WI38 (cell line): Measurements from ENCODE around the gene HCRT.
"Not testable (repeated sequence)": the region's sequence is repeated elsewhere in the genome, so short reads cannot be mapped to it uniquely, and the experiment has no call there.

ENCODE experiments used
- H3K4me3 ChIP-seq: 2 replicates; pipeline ENCODE4 v1.5.1; 2011; ENCODE audit warnings: low read depth, mild to moderate bottlenecking, control low read depth, low read length
- CTCF ChIP-seq: IDR thresholded peaks from 2 replicates; pipeline ENCODE4 v1.5.1; 2012; ENCODE audit warnings: low read depth, mild to moderate bottlenecking, control low read depth, low read length

The HCRT gene

DNA sequence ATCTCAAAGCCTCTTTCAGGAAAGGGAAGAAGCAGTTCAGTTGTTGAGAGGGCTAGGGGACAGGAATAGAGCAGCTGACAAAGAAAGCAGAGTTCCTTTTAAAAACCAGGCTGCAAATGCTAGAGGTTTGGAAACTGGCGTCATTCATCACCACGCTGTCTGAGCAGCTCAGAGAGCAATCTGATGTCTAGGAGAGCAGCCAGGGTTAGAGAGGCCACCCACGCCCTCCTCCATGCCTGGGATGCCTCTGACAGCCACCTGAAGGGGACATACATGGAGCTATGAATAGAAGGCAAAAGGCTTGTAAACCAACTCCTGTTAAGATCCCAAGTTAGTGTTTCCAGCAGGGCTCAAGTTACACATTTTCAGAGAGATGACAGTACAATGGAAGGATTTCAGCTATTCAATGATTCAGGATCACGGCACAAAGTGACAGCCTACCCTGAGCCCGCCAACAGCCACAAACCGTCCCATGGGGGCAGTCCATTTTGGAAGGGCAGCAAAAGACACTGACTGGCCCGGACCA lies 42.8 kb downstream of the HCRT start:
- no peak for TF ChIP-seq CTCF
- peak overlapping the region; percentile 1; the same call in 1 of the 2 replicates for H3K4me3 ChIP-seq

GRCh38 chr17:42141382-42141781 lies 43.9 kb downstream of the HCRT start:
- H3K4me3 ChIP-seq: no peak overlapping the region
- TF ChIP-seq CTCF: no peak

DNA sequence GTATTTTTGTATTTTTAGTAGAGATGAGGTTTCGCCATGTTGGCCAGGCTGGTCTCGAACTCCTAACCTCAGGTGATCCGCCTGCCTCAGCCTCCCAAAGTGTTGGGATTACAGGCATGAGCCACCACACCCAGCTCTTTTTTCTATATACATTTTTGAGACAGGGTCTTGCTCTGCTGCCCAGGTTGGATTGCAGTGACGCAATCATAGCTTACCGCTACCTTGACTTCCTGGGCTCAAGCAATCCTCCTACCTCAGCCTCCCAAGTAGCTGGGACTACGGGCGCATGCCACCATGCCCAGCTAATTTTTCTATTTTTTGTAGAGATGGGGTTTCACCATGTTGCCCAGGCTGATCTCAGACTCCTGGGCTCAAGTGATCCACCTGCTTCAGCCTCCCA lies 44.6 kb downstream of the HCRT start:
- not testable (repeated sequence) for H3K4me3 ChIP-seq

- no peak for TF ChIP-seq CTCF
- no peak overlapping the region for H3K4me3 ChIP-seq
These were observed 46.3 kb downstream of the HCRT start for GRCh38 chr17:42138749-42139492.

GRCh38 chr17:42136654-42137051 lies 48.6 kb downstream of the HCRT start:
- no peak for TF ChIP-seq CTCF
- no peak overlapping the region for H3K4me3 ChIP-seq

DNA sequence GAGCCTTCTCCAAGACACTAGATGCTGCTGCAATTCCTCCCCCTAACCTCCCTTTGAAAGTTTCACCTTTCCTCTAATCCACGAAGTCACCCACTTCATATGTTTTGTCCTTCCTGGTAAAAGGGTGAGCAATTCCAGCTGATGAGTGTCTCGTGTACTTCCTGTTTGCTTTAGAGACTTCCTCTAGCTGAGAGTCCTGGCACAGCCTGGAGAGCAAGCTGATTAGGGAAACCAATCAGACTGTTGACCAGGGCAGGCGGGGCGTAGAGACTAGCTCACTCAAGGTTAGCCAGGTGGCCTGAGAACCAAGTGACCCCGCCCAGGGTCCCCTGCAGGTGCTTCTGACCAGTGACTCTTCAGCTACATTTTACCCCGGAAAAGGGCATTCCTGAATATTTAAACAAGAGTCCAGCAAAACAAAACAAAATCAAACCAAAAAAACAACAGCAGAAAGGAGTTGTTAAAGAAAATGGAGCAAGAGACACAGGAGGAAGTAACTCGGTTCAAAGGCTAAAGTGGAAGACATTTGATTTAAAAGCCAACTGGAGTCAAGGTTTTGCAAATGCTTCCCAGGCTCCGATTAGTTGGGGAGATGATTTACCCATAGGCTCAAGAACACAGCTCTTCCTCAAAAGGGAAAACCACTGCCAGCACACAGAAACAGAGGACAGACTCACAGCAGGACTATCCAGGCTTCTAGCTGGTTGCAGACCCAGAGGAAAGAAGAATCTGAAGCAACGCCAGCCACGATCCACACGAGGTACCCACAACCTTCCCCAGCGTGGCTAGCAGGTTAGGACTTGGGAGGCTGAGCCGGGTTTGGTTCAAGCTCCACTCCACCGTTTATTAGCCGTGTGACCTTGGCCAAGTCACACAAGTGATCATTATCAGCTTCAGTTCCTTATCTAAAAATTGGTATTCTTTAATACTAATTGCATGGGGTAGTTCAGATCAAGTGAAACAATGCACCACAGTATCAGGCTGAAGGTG lies 49.3 kb downstream of the HCRT start:
- H3K4me3 ChIP-seq: no peak overlapping the region
- no peak for TF ChIP-seq CTCF

GRCh38 chr17:42135151-42135550 lies 50.1 kb downstream of the HCRT start:
- no peak for TF ChIP-seq CTCF
- H3K4me3 ChIP-seq: no peak overlapping the region
